GM23338 (cell line): Measurements from ENCODE around the gene C20orf204. TPM values are rescaled to one million over a fixed set of nuclear protein-coding genes. Genes with fewer than 3 reads are reported as not detected.

Experiments used
- ATAC-seq: fragments of 200-7000 bp; cut with Tn5 transposase; 3 replicates; pipeline ENCODE4 v1.9.1; 2020
- DNase-seq: peaks from one replicate; pipeline ENCODE4 v3.0.0-alpha.2; 2015; ENCODE audit warnings: low spot score
- H2AFZ ChIP-seq: fragments of 200-600 bp; sonication (generic); 2 replicates; pipeline ENCODE4 v1.8.0; 2016; ENCODE audit warnings: antibody characterized with exemption, mild to moderate bottlenecking, moderate library complexity
- H3F3A ChIP-seq: fragments of 200-600 bp; sonication (generic); replicated peaks from 2 replicates; pipeline ENCODE4 v1.8.0; 2017; ENCODE audit warnings: antibody characterized with exemption, mixed run types, low read depth
- H3K27ac ChIP-seq: fragments of 200-600 bp; sonication (generic); 2 replicates; pipeline ENCODE4 v1.6.1; 2016; ENCODE audit warnings: low read depth
- H3K27me3 ChIP-seq: fragments of 200-600 bp; sonication (generic); 2 replicates; pipeline ENCODE4 v1.8.0; 2016; ENCODE audit warnings: mild to moderate bottlenecking, mixed run types, moderate library complexity; ENCODE audit not compliant: insufficient read depth
- H3K36me3 ChIP-seq: fragments of 200-600 bp; sonication (generic); 2 replicates; pipeline ENCODE4 v1.8.0; 2016; ENCODE audit warnings: mild to moderate bottlenecking; ENCODE audit not compliant: insufficient read depth
- H3K4me1 ChIP-seq: fragments of 200-600 bp; sonication (generic); 2 replicates; pipeline ENCODE4 v1.8.0; 2016; ENCODE audit warnings: mild to moderate bottlenecking, moderate library complexity; ENCODE audit not compliant: insufficient read depth
- H3K4me2 ChIP-seq: fragments of 200-600 bp; sonication (generic); 2 replicates; pipeline ENCODE4 v1.7.1; 2017; ENCODE audit warnings: mixed run types
- H3K4me3 ChIP-seq: fragments of 200-600 bp; sonication (generic); 2 replicates; pipeline ENCODE4 v1.6.1; 2016; ENCODE audit warnings: mixed run types
- H3K79me2 ChIP-seq: fragments of 200-600 bp; sonication (generic); replicated peaks from 2 replicates; pipeline ENCODE4 v1.8.0; 2017; ENCODE audit warnings: mild to moderate bottlenecking; ENCODE audit not compliant: insufficient read depth
- H3K9me2 ChIP-seq: fragments of 200-600 bp; sonication (generic); 2 replicates; pipeline ENCODE4 v1.8.0; 2017; ENCODE audit not compliant: insufficient read depth
- H4K20me1 ChIP-seq: fragments of 200-600 bp; sonication (generic); replicated peaks from 2 replicates; pipeline ENCODE4 v1.8.0; 2017; ENCODE audit warnings: mild to moderate bottlenecking; ENCODE audit not compliant: insufficient read depth
- H3K27ac Mint-ChIP-seq: 2 replicates; pipeline ENCODE4 v1.8.0; 2020; ENCODE audit warnings: inconsistent platforms, mild to moderate bottlenecking, moderate library complexity, mixed read lengths
- H3K27me3 Mint-ChIP-seq: 3 replicates; pipeline ENCODE4 v1.8.0; 2022; ENCODE audit warnings: low read depth, mild to moderate bottlenecking, moderate library complexity, mixed read lengths, inconsistent platforms; ENCODE audit not compliant: insufficient read depth, poor library complexity
- H3K36me3 Mint-ChIP-seq: 3 replicates; pipeline ENCODE4 v1.8.0; 2021; ENCODE audit warnings: low read depth, mild to moderate bottlenecking, inconsistent platforms, moderate library complexity, mixed read lengths
- H3K4me1 Mint-ChIP-seq: 3 replicates; pipeline ENCODE4 v1.8.0; 2020; ENCODE audit warnings: mild to moderate bottlenecking, inconsistent platforms, mixed read lengths
- H3K4me3 Mint-ChIP-seq: 3 replicates; pipeline ENCODE4 v1.8.0; 2021; ENCODE audit warnings: moderate library complexity, mild to moderate bottlenecking, inconsistent platforms, mixed read lengths
- H3K9me3 Mint-ChIP-seq: 3 replicates; pipeline ENCODE4 v1.8.0; 2020; ENCODE audit warnings: moderate library complexity, mild to moderate bottlenecking, inconsistent platforms, mixed read lengths
- CREB1 ChIP-seq: fragments of 250-450 bp; sonication (Bioruptor Pico); IDR thresholded peaks from 2 replicates; pipeline ENCODE4 v1.5.0; 2020; ENCODE audit warnings: low read depth, mild to moderate bottlenecking, moderate library complexity
- CTCF ChIP-seq, 2 experiments: fragments of 200-600 bp in 1 of 2; sonication (generic) in 1 of 2; conservative IDR thresholded peaks; 2 replicates each; pipeline versions ENCODE4 v1.5.1 to v1.6.1; 2016 to 2017; ENCODE audit warnings: antibody characterized with exemption in 2 of 2, low read depth in 2 of 2, mild to moderate bottlenecking in 2 of 2, moderate library complexity in 1 of 2
- ETS1 ChIP-seq: IDR thresholded peaks from 2 replicates; pipeline ENCODE4 v1.6.1; 2016; ENCODE audit warnings: antibody characterized with exemption
- EZH2 ChIP-seq: fragments of 200-600 bp; sonication (generic); IDR thresholded peaks from one replicate; pipeline ENCODE4 v1.8.0; 2017; ENCODE audit warnings: antibody characterized with exemption, mild to moderate bottlenecking, low read depth; ENCODE audit not compliant: unreplicated experiment
- EZH2phosphoT487 ChIP-seq: fragments of 200-600 bp; sonication (generic); IDR thresholded peaks from one replicate; pipeline ENCODE4 v1.8.1; 2018; ENCODE audit warnings: antibody characterized with exemption; ENCODE audit not compliant: unreplicated experiment
- JUNB ChIP-seq: IDR thresholded peaks from one replicate; pipeline ENCODE4 v1.6.1; 2016; ENCODE audit warnings: antibody characterized with exemption; ENCODE audit not compliant: unreplicated experiment
- NANOG ChIP-seq: IDR thresholded peaks from 2 replicates; pipeline ENCODE4 v1.6.1; 2016; ENCODE audit warnings: antibody characterized with exemption, borderline replicate concordance
- POLR2AphosphoS5 ChIP-seq: IDR thresholded peaks from 2 replicates; pipeline ENCODE4 v1.6.1; 2016; ENCODE audit warnings: antibody characterized with exemption, low read depth
- REST ChIP-seq: IDR thresholded peaks from one replicate; pipeline ENCODE4 v1.6.1; 2018; ENCODE audit warnings: antibody characterized with exemption; ENCODE audit not compliant: unreplicated experiment
- STAT1 ChIP-seq: IDR thresholded peaks from one replicate; pipeline ENCODE4 v1.6.1; 2016; ENCODE audit warnings: antibody characterized with exemption; ENCODE audit not compliant: unreplicated experiment
- ZNF114 ChIP-seq: fragments of 250-450 bp; sonication (Bioruptor Pico); IDR thresholded peaks from 2 replicates; pipeline ENCODE4 v1.5.0; 2020; ENCODE audit warnings: mild to moderate bottlenecking, moderate library complexity
- ZNF331 ChIP-seq: fragments of 250-450 bp; sonication (Bioruptor Pico); IDR thresholded peaks from 2 replicates; pipeline ENCODE4 v1.5.0; 2020; ENCODE audit warnings: low read depth, mild to moderate bottlenecking, moderate library complexity
- ZNF462 ChIP-seq: fragments of 250-450 bp; sonication (Bioruptor Pico); IDR thresholded peaks from 2 replicates; pipeline ENCODE4 v1.5.0; 2020; ENCODE audit warnings: mild to moderate bottlenecking, moderate library complexity
- polyA plus RNA-seq: library from polyadenylated mRNA; unstranded; fragments of >200 nt; fragmentation: Nextera tagmentation; extraction: Ambion mirVana; gene quantifications from 2 replicates; pipeline ENCODE4 v1.2.1, GENCODE V29; 2016
- total RNA-seq: library from RNA; depleted of rRNA; stranded (reverse); fragments of >200 nt; shearing (Covaris generic); gene quantifications from 2 replicates; pipeline ENCODE4 v1.2.3, GENCODE V29; 2014

C20orf204 gene
- total and polyA plus RNA-seq, 2 experiments from 2014 or later = 0.73 to 0.82 TPM

GRCh38 chr20:64041040-64041780 is 5.2 kb downstream of the C20orf204 start:
- H3K4me1 ChIP-seq = peaks cover 40% of the 10 kb centered on the region
- peaks cover 86% of the 10 kb centered on the region for H3K27me3 ChIP-seq
- H3K4me2 ChIP-seq = peak overlapping the region; percentile 88
- Mint-ChIP-seq H3K27me3 (peaks cover 71% of the 10 kb centered on the region), H3K4me3 (peak overlapping the region; percentile 64), H3K36me3 (no peaks in the 10 kb centered on the region; the same call in 2 of the 3 replicates), H3K27ac (no peak overlapping the region), H3K4me1 (peaks cover 32% of the 10 kb centered on the region), H3K9me3 (no peaks in the 10 kb centered on the region)
- DNase-seq = peak; percentile 30
- TF ChIP-seq EZH2phosphoT487 (no peak), ETS1 (no peak), REST (no peak), ZNF462 (CRISPR knock-in tag) (no peak), EZH2 (no peak), JUNB (no peak), NANOG (no peak), ZNF114 (CRISPR knock-in tag) (no peak), ZNF331 (CRISPR knock-in tag) (no peak), STAT1 (no peak), CREB1 (CRISPR knock-in tag) (no peak), POLR2AphosphoS5 (no peak), CTCF (conservative IDR thresholded peaks at IDR 0.05; ENCODE audit: low read depth in 2 of 2) (no peak)
- no peaks in the 10 kb centered on the region for H3K9me2 ChIP-seq
- no peaks in the 10 kb centered on the region for H4K20me1 ChIP-seq
- no peak overlapping the region for H3K27ac ChIP-seq
- no peaks in the 10 kb centered on the region for H3K79me2 ChIP-seq
- no peaks in the 10 kb centered on the region for H3K36me3 ChIP-seq
- ATAC-seq = no peak
- no peak overlapping the region for H2AFZ ChIP-seq
- H3K4me3 ChIP-seq = peak overlapping the region; percentile 63; the same call in 1 of the 2 replicates
- H3F3A ChIP-seq = peaks cover 10% of the 10 kb centered on the region; the same call in 1 of the 2 replicates
